ENCODE measurements around the gene AGPAT2.

GRCh38 chr9:136646827-136647711 lies 40.2 kb downstream of the AGPAT2 start:
- TF ChIP-seq, protein P1, sequence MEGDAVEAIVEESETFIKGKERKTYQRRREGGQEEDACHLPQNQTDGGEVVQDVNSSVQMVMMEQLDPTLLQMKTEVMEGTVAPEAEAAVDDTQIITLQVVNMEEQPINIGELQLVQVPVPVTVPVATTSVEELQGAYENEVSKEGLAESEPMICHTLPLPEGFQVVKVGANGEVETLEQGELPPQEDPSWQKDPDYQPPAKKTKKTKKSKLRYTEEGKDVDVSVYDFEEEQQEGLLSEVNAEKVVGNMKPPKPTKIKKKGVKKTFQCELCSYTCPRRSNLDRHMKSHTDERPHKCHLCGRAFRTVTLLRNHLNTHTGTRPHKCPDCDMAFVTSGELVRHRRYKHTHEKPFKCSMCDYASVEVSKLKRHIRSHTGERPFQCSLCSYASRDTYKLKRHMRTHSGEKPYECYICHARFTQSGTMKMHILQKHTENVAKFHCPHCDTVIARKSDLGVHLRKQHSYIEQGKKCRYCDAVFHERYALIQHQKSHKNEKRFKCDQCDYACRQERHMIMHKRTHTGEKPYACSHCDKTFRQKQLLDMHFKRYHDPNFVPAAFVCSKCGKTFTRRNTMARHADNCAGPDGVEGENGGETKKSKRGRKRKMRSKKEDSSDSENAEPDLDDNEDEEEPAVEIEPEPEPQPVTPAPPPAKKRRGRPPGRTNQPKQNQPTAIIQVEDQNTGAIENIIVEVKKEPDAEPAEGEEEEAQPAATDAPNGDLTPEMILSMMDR (IDR thresholded peaks at IDR 0.05; ENCODE audit: insufficient read depth, low read depth, low read length), result no peak
- no peak for TF ChIP-seq EZH2 (IDR thresholded peaks at IDR 0.05; ENCODE audit: insufficient read depth, low read length)
